Activated T-helper 1 cell treated with anti-CD3 and anti-CD28 coated beads, Interleukin-2, amount 50 U/mL, for 16 hours (primary cell): ENCODE data around the gene CPXM1.
"Not testable (repeated sequence)": the region's sequence is repeated elsewhere in the genome, so short reads cannot be mapped to it uniquely, and the experiment has no call there.

Experiments used
- DNase-seq, 2 donors: peaks; one replicate each; pipeline ENCODE4 v3.0.0-alpha.2; 2020; ENCODE audit warnings: low read depth in 1 of 2, low spot score in 1 of 2

Gene CPXM1

DNA sequence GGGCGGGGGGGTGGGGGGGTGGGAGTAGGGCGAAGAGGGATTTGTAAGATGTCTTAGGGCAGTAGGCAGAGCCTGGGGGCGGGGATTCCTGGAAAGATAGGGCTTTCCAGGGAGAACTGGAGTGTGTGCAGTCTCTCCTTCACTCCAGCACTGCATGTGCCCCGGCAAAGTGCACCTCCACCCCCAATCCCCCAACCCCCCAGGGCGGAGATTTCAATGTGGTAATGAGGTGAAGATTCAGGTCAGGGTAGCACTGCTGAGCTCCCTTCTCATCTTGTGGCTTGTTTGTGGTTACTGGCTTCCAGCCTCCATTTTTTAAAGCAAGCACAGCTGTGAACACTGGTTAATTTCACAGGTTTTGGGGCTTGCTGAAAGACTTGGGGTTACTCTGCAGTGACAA, 21.6 kb upstream of the CPXM1 start:
- no peak for DNase-seq

DNA sequence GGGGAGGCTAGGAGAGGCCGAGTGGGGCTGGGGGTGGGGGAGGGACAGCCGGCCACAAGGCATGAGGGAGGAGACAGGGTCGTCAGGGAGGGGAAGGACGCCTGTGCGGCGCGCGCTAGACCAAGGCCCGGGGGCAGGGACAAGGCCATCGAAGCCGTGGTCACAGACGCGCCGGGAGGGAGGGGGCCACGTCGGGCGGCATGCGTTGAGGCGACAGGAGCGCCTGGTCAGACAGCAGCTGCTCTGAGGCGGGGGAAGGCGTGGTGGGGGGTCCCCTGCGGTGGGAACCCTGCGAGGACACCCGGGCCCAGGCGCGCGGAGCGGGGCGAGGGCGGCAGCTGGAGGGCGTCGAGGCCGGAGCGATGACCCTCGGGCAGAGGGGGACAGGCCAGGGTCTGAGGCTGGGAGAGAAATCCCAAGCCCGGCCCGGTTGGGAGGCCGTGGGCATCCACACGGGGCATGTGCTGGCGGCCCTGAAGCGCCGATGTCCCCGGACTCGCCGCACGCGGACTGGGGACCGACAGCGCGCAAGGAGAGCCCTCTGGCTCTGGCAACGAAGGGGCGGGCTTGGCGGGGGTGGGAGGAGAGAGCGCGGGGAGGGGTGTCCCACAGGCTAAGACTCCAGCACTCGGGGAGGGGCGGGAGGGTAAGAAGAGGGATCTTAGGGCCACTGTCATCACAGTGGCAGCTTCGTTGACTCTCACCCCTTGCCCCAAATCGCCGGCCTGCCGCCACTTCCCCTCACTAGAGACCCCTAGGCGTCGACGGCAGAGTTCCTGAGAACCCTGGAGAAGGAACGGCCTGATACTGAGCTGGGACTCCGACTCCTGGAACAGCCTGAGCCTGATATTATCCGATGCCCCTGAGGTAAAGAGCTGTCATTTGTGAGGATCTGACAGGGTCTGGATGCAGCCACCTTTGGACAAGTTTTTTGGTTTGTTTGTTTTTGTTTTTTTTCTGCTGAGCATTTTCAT, 20.8 kb upstream of the CPXM1 start:
- DNase-seq, result no peak

DNA sequence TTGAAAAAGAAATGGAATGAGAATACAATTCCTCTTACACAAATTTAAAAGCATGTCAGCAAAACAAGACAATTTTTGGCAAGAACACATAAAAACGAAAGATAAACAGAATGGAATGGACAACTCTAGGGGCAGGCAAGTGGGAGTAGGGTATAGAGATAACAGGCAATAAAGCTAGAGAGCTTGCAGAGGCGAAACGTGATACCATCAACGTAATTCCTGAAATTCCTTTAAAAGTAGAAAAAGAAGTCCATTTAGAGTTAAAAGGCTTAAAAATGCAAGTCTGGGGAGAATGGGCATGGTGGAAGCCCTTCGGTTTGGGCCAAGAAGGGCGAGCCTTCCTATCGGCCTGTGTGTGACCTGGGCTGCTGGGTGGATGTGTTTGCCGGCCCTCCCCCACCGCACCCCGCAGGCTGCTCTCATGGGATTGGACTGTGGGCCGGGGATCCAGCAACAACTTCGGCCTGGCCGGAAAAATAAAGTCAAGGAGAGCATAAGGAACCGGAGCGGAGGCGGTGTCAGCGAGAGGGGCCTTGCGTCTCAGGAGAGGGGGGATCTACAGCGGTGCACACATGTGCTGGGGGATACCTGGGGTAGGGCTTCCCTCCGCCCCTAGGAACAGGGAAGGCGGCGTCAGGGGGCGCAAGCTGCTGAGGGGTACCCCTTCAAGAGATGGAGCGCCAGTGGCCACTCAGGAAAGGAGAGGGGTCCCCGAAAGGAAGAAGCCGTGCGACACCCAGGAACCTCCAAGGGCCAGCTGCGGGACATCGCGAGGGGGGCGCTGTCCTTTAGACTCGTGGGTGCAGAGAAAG, 19.9 kb upstream of the CPXM1 start:
- DNase-seq, result no peak

DNA sequence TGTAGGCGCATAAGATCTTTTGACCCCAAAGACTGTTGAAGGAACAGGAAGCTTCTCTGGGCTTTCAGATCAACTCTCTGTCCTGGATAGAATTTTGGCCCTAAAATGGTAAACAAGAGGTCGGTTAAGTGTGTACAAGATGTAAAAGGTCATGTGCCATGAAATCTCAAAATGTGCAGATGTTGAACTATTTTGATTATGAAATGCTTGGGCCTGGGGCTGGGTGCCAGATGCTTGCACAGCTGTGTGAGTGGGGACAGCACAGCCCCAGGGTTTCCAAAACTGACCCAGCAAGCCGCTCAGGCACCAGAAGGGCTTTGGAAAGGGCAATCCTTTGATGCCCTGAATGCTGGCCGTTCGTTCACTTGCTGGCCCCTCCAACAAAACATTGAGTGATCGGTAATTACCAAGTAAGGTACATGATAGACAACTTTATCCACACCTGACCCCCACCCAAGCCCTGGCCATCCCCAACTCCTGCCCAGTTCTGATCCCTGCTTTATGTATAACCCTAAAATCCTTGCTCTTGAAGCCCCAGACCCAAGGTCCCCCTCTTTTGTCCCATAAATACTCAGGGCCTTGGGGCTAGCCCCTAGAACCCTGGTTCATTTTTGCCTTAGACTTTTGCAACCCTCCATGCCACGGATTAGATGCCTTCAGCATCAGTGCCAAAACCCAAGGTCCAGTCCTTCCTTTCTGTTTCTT, 17.6 kb upstream of the CPXM1 start:
- DNase-seq, result no peak

DNA sequence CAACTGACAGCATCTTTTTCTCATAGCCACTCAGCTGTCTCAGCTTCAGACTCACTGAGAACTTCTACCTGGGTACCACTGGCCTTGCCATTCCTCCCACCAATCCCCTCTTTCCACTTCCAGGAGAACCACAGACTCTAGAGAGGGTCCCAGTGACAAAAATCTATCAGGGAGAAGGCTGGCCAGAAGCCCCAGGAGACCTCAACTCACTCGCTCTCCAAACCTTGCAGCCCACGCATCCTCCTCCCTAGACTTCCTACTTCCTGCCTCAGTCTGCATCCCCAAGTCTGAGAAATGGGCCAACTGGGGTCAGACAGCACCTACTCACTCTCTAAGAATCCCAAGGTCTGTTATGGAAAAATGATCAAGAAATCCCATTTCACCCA, 16.9 kb upstream of the CPXM1 start:
- no peak for DNase-seq

DNA sequence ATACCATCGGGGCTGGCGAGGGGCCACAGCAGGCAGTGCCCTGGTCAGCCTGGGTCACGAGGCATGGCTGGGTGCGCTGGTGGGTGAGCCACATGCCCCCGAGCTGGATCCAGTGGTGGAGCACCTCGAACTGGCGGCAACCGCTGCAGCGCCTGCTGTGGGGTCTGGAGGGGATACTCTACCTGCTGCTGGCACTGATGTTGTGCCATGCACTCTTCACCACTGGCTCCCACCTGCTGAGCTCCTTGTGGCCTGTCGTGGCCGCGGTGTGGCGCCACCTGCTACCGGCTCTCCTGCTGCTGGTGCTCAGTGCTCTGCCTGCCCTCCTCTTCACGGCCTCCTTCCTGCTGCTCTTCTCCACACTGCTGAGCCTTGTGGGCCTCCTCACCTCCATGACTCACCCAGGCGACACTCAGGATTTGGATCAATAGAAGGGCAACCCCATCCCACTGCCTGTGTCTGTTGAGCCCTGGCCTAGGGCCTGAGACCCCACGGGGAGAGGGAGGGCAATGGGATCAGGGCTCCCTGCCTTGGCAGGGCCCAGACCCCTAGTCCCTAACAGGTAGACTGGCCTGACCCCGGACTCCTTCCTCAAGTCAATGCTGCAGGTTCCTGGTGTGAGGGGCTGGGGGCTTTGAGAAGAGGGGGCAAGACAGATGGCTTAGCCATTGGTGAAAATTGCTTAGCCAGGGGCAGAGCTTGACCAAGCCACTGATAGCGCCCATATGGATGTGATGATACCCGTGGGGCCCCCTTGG, 16.3 kb upstream of the CPXM1 start:
- no peak for DNase-seq

DNA sequence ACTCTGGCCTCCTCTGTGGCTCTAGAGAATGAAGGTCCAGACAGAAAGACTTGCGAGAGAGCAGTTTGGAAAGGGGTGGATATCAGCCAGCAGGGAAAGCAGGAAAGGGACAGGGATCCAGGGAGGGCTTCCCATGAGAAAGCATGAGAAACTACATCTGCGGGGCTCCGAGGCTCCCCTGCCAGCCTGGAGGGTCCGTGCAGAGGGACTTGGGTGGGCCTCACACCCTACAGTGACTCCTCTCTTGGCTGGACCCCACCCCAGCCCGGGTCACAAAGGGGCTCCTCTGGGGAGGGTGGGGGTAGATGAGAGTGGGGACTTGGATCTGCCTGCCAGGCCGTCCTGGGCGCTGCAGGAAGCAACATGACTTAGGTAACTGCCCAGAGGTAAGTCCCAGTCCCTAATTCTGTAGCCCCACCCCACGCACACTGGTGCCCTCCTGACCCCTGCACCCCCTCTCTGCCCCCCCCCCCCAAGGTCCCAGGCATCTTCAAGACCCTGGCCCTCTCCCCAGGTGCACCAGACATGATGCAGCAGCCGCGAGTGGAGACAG, 15.7 kb upstream of the CPXM1 start, which contains the start of gene TMEM239:
Gene TMEM239 (plus strand): TSS at position 335 of the 553 bp plus-strand sequence. CDS start 191 bp downstream, at position 526.
- DNase-seq, result no peak

DNA sequence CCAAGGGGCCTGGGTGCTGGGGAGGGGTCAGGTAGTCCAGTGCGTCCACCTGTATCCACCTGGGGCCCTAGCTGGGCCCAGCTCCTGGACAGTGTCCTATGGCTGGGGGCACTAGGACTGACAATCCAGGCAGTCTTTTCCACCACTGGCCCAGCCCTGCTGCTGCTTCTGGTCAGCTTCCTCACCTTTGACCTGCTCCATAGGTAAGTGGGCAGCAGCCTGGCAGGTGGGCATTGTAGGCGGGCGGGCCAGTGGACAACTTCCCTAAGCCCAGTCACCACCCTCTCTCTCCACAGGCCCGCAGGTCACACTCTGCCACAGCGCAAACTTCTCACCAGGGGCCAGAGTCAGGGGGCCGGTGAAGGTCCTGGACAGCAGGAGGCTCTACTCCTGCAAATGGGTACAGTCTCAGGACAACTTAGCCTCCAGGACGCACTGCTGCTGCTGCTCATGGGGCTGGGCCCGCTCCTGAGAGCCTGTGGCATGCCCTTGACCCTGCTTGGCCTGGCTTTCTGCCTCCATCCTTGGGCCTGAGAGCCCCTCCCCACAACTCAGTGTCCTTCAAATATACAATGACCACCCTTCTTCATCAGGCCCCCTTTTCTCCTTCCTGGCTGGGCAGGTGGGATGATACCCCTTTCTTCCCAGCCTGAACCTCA, 14.9 kb upstream of the CPXM1 start:
- DNase-seq, result no peak

DNA sequence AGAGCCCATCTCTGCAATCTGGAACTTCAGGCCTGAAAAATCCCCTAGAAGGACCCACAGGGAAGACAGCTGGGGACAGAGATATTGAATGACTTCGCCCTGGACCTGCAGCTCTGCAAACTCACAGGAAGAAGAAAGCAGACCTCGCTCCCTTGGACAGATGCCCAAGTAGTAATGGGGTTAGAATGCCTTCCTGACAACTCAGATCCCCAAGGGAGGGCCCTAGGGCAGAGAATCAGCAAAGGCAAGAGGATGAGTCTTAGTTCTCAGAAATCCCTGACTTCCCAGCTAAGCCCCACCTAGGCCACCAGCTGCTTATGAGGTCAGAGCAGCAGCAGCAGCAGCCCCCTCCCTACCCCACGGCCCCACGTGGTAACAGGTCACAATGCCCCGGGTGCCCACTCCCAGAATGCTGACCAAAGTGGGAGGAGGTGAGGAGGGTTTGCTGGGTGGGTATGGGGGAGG, 14.2 kb upstream of the CPXM1 start, which contains the start of gene C20orf141:
Gene C20orf141 (plus strand): TSS at position 401 of the 465 bp plus-strand sequence. CDS start 198 bp downstream, outside the sequence.
- DNase-seq, result no peak

DNA sequence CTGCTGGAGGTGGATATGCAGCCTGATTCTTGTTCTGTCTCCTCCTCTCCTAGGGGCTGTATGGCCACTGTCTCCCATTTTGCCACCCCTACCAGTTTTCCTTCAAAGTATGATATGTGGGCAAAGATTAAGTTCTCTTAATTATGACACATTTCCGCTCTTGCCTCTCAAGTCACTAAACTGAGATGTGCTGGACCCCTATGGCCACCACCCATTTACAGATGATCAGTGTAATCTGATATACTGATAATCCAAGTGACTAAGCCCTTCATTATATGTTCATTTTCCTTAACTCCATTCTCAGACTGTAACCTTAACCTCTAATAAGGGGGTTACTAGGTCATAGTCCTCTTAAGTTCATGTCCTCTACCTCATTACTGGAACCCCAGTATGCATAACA, 13.6 kb upstream of the CPXM1 start:
- DNase-seq, result no peak

DNA sequence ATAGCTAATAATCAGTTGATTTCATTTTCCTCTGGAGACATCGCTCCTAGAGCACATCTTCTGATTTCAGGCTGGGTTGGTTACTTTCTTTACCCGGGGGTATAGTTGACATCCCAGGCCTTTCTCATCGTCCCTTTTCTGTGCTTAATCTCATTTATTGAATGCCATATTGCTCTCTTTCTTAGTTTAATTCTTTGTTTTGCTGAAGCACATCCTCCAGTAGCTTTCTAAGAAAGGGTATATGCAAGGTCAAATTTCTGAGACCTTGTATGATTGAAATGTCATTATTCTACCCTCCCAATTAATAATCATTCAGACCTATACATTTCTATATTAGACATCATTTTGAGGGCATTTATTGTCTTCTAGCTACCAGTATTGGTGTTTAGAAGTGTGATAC, 11.8 kb upstream of the CPXM1 start:
- no peak for DNase-seq

DNA sequence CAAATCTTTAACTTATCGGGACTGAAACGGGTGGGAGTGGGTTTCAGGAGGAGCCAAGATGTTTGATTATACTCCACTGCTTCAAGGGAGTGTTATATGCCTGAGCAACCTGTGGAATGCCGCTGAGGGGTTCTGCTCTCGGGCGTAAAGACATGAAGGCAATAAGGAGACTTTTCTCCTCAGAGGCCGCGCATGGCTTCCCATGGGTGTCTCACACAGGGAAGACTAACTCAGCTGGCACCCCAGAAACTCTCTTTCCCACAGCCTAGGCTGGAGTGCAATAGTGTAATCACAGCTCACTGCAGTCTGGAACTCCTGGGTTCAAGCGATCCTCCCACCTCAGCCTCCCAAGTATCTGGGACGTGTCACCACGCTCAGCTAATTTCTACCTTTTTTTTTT, 9.3 kb upstream of the CPXM1 start:
- no peak for DNase-seq

DNA sequence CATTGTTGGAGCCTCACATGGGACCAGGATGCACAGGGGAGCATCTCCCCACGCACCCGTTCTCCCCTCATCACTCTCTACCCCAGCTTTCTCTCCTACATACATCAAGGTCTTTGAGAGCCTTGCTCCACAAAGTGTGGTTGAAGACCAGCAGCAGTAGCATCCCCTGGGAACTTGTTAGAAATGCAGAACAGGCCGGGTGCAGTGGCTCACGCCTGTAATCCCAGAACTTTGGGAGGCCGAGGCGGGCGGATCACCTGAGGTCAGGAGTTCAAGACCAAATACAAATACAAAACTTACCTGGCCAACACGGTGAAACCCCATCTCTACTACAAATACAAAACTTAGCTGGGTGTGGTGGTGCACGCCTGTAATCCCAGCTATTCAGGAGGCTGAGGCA, 7.5 kb upstream of the CPXM1 start:
- DNase-seq, result not testable (repeated sequence)

DNA sequence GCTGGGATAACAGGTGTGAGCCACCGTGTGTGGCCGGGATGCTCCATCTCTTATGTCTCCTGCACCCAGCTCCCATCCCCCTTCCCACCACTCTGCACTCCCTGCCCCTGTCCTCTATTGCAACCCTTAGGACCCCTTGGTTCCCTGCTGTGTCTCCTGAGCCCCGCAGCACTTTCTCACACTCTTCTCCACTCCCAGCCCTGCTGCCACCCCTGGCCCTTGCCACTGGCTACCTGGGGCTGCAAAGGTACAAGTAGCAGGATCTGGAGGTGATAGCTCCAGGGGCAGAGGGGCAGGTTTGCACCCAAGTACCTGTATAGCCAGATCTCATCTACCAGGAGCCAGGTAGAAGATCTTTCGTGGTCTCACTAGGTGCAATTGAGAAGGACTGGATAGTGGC, 6.6 kb upstream of the CPXM1 start:
- no peak for DNase-seq

DNA sequence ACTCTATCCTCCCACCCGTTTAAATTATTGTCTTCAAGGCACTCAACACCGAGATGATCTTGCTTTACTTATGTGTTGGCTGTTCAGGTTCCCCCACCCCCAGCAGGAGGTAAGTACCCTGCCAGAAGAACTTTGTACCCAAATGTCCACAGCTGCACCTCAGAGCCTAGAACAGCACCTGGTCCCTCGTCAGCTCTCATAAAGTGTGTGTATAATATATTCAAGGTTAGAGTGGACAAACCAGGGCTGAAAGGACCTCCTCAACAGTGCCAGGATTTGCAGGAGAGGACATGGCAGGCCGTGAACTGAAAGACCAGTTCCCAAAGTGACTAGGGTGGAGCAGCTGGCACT, 5.9 kb upstream of the CPXM1 start:
- no peak for DNase-seq

DNA sequence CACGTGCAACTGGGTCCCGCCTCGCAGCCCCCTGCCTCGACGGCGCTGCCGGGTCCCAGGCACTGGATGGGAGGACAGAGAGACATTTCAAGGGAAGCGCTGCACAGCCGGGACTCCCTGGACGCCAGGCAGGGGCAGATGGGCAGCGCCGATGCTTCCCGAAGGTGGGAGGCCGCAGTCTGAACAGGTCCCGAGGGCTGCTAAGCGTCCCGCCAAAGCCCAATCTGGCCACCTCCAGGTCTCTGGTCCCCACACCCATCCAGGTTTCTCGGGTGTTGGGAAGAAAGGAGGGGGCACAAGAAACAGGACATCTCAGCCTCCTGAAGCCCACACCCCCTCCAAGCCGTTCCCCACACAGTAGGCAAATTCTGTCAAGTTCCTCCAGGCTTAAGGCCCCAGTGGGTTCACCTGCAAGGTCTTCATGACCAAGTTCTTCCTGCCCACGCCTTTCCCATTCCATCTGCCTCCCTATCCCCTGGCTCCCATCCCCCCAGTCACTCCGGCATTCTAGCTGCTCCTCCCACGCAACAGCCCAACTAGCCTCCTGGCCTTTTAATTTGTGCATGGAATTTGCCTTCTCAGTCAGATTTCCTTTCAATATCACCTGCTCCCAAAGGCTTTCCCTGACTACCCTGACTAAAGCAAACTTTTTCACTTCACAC, 5.4 kb upstream of the CPXM1 start:
- no peak for DNase-seq

DNA sequence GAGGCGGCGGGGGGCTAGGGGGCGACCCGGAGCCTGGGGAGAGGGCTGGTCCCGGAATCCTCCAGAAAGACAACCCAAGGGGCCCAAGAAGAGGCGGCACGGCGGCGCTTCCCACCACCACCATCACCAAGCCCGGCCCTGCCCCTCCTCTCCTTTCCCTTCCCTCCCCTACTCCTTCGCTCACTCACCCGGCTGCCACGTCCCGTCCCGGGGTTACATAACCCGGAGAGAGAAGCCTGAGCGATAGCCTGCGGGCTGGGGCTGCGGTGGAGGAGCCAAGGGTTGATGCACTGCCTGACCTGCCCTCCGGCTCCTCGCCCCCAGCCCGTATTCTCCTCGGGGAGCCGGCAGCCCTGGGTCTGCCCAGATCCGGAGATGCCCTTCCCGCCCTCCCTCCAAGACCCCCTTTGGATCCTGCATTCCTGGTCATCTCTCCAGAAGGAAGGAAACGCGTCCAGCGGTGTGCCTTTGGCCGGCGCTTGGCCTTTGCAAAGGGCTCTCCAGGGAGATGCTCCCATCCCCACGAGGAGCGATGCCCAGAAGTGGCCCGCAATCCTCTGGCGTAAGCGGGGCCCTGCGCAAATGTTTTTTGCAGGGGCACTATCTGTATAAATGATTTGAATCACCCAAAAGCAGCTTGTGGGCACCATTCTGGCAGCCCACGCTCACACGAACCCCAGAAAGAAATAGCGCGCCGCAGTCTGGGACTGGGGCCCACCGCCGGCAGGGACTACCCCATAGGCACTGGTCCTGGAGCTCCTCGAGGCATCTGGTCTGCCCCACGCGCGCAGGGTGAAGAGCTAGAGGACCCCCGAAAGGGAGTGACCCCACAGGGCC, 4.6 kb upstream of the CPXM1 start:
- DNase-seq, result no peak
